ENCODE data around the gene PRUNE2.

PRUNE2 gene

GRCh38 chr9:76692458-76693129 lies 213.3 kb downstream of the PRUNE2 start:
- ChIA-PET POLR2A (no interaction called here), CTCF (interaction anchor here (1.4 to 5.0 kb wide), 3 partner anchors 11 to 49 kb away, joined by 3 to 53 read pairs (median 6); no protein-coding TSS in a partner anchor)
- no peak for DNase-seq (ENCODE audit: extremely low spot score)
- no peak for TF ChIP-seq CTCF (IDR thresholded peaks at IDR 0.05; ENCODE audit: control extremely low read depth, extremely low read depth, low read depth, missing control alignments)

- no peak for DNase-seq (ENCODE audit: extremely low spot score)
- TF ChIP-seq CTCF (IDR thresholded peaks at IDR 0.05; ENCODE audit: control extremely low read depth, extremely low read depth, low read depth, missing control alignments) = no peak
- POLR2A ChIA-PET = no interaction called here
- CTCF ChIA-PET = interaction anchor here (1.2 to 5.0 kb wide), 5 partner anchors 10 to 70 kb away, joined by 3 to 53 read pairs (median 3); no protein-coding TSS in a partner anchor
Measured at GRCh38 chr9:76691517-76692313, 214.2 kb downstream of the PRUNE2 start.

GRCh38 chr9:76690973-76691370 lies 214.9 kb downstream of the PRUNE2 start:
- CTCF ChIA-PET = interaction anchor here (1.2 to 5.0 kb wide), 3 partner anchors 9 to 71 kb away, joined by 3 to 53 read pairs (median 3); no protein-coding TSS in a partner anchor
- DNase-seq (ENCODE audit: extremely low spot score) = no peak
- POLR2A ChIA-PET = no interaction called here
- no peak for TF ChIP-seq CTCF (IDR thresholded peaks at IDR 0.05; ENCODE audit: control extremely low read depth, extremely low read depth, low read depth, missing control alignments)

- POLR2A ChIA-PET = no interaction called here
Measured at GRCh38 chr9:76690246-76690972, 215.5 kb downstream of the PRUNE2 start.

GRCh38 chr9:76688471-76689238 lies 217.3 kb downstream of the PRUNE2 start:
- ChIA-PET CTCF (interaction anchor here (1.0 to 5.0 kb wide), 3 partner anchors 14 to 38 kb away, joined by 4 to 53 read pairs (median 4); no protein-coding TSS in a partner anchor), POLR2A (no interaction called here)
- DNase-seq (ENCODE audit: extremely low spot score) = no peak
- no peak for TF ChIP-seq CTCF (IDR thresholded peaks at IDR 0.05; ENCODE audit: control extremely low read depth, extremely low read depth, low read depth, missing control alignments)

More at GRCh38 chr9:76690246-76690972, 215.5 kb downstream of the PRUNE2 start:
- DNase-seq (ENCODE audit: extremely low spot score) = no peak
- TF ChIP-seq CTCF (IDR thresholded peaks at IDR 0.05; ENCODE audit: control extremely low read depth, extremely low read depth, low read depth, missing control alignments) = no peak
- CTCF ChIA-PET = interaction anchor here (1.4 to 5.0 kb wide), 2 partner anchors 13 to 72 kb away, joined by 3 to 53 read pairs; no protein-coding TSS in a partner anchor

All from GM10248 (cell line).